HEK293 (cell line): ENCODE results near the gene TRIM51.
"Not testable (repeated sequence)": the region's sequence is repeated elsewhere in the genome, so short reads cannot be mapped to it uniquely, and the experiment has no call there.

Experiments used
- CTCF ChIA-PET: fragments of 350-600 bp; formaldehyde crosslinking; extraction: SDS; loops from one replicate; lab custom pipeline; 2021; ENCODE audit warnings: antibody characterized with exemption; lab: Yijun Ruan, JAX
- POLR2A ChIA-PET: fragments of 300-600 bp; formaldehyde crosslinking; extraction: SDS; loops from one replicate; lab custom pipeline; 2020; ENCODE audit warnings: antibody characterized with exemption, inconsistent platforms; lab: Yijun Ruan, JAX
- H3K27ac ChIP-seq: fragments of 200-500 bp; sonication (Bioruptor generic); 2 replicates; pipeline ENCODE4 v1.5.1; 2014; ENCODE audit warnings: low read depth, low read length, control low read depth, inconsistent platforms; ENCODE audit errors: extremely low read depth
- H3K36me3 ChIP-seq, 2 experiments: fragments of 200-500 bp in 1 of 2; sonication (Bioruptor generic) in 1 of 2; 1 replicate in 1 of 2; 2 replicates in 1 of 2; pipeline ENCODE4 v1.5.1; 2014 to 2017; ENCODE audit warnings: inconsistent platforms in 2 of 2, low read length in 2 of 2; ENCODE audit not compliant: control insufficient read depth in 2 of 2, insufficient read depth in 1 of 2
- H3K4me1 ChIP-seq: fragments of 200-500 bp; sonication (Bioruptor generic); 2 replicates; pipeline ENCODE4 v1.5.1; 2014; ENCODE audit warnings: mild to moderate bottlenecking, low read length, inconsistent platforms; ENCODE audit not compliant: control insufficient read depth, insufficient read depth
- H3K4me3 ChIP-seq: 2 replicates; pipeline ENCODE4 v1.5.1; 2011; ENCODE audit warnings: low read depth, mild to moderate bottlenecking, control low read depth, low read length, moderate library complexity
- H3K9me3 ChIP-seq: fragments of 200-500 bp; sonication (Bioruptor generic); 2 replicates; pipeline ENCODE4 v1.5.1; 2014; ENCODE audit warnings: low read depth, low read length, inconsistent platforms; ENCODE audit not compliant: control insufficient read depth, insufficient read depth
- KLF17 ChIP-seq: fragments of 450-650 bp; formaldehyde crosslinking; IDR thresholded peaks from 2 replicates; pipeline ENCODE4 v1.5.1; 2016; ENCODE audit warnings: missing biosample characterization, missing genetic modification characterization
- MYNN ChIP-seq: fragments of 450-650 bp; formaldehyde crosslinking; IDR thresholded peaks from 2 replicates; pipeline ENCODE4 v1.5.1; 2016; ENCODE audit warnings: missing biosample characterization, missing genetic modification characterization, borderline replicate concordance
- OSR2 ChIP-seq: fragments of 450-650 bp; formaldehyde crosslinking; IDR thresholded peaks from 2 replicates; pipeline ENCODE4 v1.5.1; 2016; ENCODE audit warnings: missing biosample characterization, missing genetic modification characterization
- ZBTB48 ChIP-seq: fragments of 450-650 bp; formaldehyde crosslinking; IDR thresholded peaks from 2 replicates; pipeline ENCODE4 v1.5.1; 2016; ENCODE audit warnings: missing biosample characterization, missing genetic modification characterization
- ZEB2 ChIP-seq: fragments of 450-650 bp; formaldehyde crosslinking; IDR thresholded peaks from 2 replicates; pipeline ENCODE4 v1.5.1; 2016; ENCODE audit warnings: missing biosample characterization, missing genetic modification characterization
- ZFP37 ChIP-seq: fragments of 450-650 bp; formaldehyde crosslinking; IDR thresholded peaks from 2 replicates; pipeline ENCODE4 v1.5.1; 2016; ENCODE audit warnings: missing biosample characterization, missing genetic modification characterization
- ZNF2 ChIP-seq: fragments of 450-650 bp; formaldehyde crosslinking; IDR thresholded peaks from 2 replicates; pipeline ENCODE4 v1.5.1; 2016; ENCODE audit warnings: missing biosample characterization, missing genetic modification characterization
- ZNF211 ChIP-seq: fragments of 450-650 bp; formaldehyde crosslinking; IDR thresholded peaks from 2 replicates; pipeline ENCODE4 v1.5.1; 2016; ENCODE audit warnings: low read depth, missing biosample characterization, missing genetic modification characterization
- ZNF335 ChIP-seq: fragments of 450-650 bp; formaldehyde crosslinking; conservative IDR thresholded peaks from 2 replicates; pipeline ENCODE4 v1.5.1; 2016; ENCODE audit warnings: missing biosample characterization, missing genetic modification characterization
- ZNF341 ChIP-seq: fragments of 450-650 bp; formaldehyde crosslinking; IDR thresholded peaks from 2 replicates; pipeline ENCODE4; 2016; ENCODE audit warnings: low read depth, missing biosample characterization, missing genetic modification characterization
- ZNF416 ChIP-seq: fragments of 450-650 bp; formaldehyde crosslinking; IDR thresholded peaks from 2 replicates; pipeline ENCODE4 v1.5.1; 2016; ENCODE audit warnings: missing biosample characterization, missing genetic modification characterization
- ZNF596 ChIP-seq: fragments of 450-650 bp; IDR thresholded peaks from 2 replicates; pipeline ENCODE4 v1.5.0; 2018; ENCODE audit warnings: missing biosample characterization, mild to moderate bottlenecking, missing genetic modification characterization, moderate library complexity
- ZSCAN16 ChIP-seq: fragments of 450-650 bp; formaldehyde crosslinking; IDR thresholded peaks from 2 replicates; pipeline ENCODE4 v1.5.1; 2016; ENCODE audit warnings: missing biosample characterization, missing genetic modification characterization
- TF ChIP-seq, protein P1 (sequence below): fragments of 450-650 bp; formaldehyde crosslinking; IDR thresholded peaks from 2 replicates; pipeline ENCODE4 v1.5.0; 2017; ENCODE audit warnings: missing biosample characterization, missing genetic modification characterization, borderline replicate concordance
- TF ChIP-seq, protein P2 (sequence below): fragments of 450-650 bp; formaldehyde crosslinking; IDR thresholded peaks from 2 replicates; pipeline ENCODE4 v1.5.1; 2016; ENCODE audit warnings: missing biosample characterization, missing genetic modification characterization

Gene TRIM51

DNA sequence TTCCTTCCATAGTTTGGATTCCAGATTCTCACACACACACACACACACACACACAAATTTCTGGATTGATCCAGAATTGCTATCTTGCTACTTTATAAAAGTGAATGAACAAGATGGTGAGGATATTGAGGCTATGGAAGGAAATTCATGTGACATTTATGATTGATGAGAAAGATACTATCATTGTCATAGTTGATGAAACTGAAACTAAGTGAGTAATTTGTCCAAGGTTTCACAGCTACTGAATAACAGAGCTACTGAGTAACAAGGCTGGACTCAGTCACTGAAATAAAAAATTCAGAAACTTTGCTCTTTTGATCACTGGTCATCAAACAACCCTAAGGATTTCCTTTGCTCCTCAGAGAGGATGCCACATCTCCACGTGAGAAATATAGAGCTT lies 28.4 kb upstream of the TRIM51 start (continued):
- TF ChIP-seq ZNF416 (tag by site-specific recombination): no peak
- TF ChIP-seq ZNF335: no peak
- TF ChIP-seq OSR2: no peak
- no peak for TF ChIP-seq ZNF2
- TF ChIP-seq ZNF341 (tag by site-specific recombination): no peak
- TF ChIP-seq ZFP37: no peak

DNA sequence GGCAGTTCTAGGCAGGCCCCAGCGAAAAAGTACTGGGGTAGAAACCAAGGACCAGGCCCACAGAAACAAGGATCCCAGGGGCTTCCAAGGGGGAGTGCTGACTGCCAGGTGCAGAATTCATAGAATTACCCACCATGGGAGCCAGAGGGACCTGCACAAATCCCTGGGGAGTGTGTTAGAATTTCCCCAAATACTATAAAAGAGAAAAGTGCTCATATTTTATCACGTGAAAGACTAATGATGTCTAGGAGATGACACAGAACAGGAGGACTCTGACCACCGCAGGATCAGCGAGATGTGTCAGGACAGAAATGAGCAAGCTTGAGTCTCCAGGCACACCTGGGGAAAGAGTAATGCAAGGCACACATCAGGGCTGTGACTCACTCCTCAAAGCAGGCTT lies 15.7 kb upstream of the TRIM51 start:
- H3K4me3 ChIP-seq, H3K27ac ChIP-seq, H3K4me1 ChIP-seq, CTCF ChIA-PET, H3K36me3 ChIP-seq, H3K9me3 ChIP-seq, POLR2A ChIA-PET: not testable (repeated sequence)

- POLR2A ChIA-PET: not testable (repeated sequence)
Measured at GRCh38 chr11:55872731-55873130, 10.4 kb upstream of the TRIM51 start.

GRCh38 chr11:55873146-55873545 lies 10.0 kb upstream of the TRIM51 start:
- H3K36me3 ChIP-seq, H3K4me3 ChIP-seq, POLR2A ChIA-PET, H3K9me3 ChIP-seq, CTCF ChIA-PET, H3K27ac ChIP-seq, H3K4me1 ChIP-seq: not testable (repeated sequence)

More at GRCh38 chr11:55872731-55873130, 10.4 kb upstream of the TRIM51 start:
- H3K36me3 ChIP-seq, H3K9me3 ChIP-seq, CTCF ChIA-PET, H3K4me1 ChIP-seq, H3K4me3 ChIP-seq, H3K27ac ChIP-seq: not testable (repeated sequence)

GRCh38 chr11:55884995-55885394 lies 1.9 kb downstream of the TRIM51 start:
- H3K4me1 ChIP-seq, H3K9me3 ChIP-seq, CTCF ChIA-PET, H3K27ac ChIP-seq, POLR2A ChIA-PET, H3K4me3 ChIP-seq, H3K36me3 ChIP-seq: not testable (repeated sequence)

DNA sequence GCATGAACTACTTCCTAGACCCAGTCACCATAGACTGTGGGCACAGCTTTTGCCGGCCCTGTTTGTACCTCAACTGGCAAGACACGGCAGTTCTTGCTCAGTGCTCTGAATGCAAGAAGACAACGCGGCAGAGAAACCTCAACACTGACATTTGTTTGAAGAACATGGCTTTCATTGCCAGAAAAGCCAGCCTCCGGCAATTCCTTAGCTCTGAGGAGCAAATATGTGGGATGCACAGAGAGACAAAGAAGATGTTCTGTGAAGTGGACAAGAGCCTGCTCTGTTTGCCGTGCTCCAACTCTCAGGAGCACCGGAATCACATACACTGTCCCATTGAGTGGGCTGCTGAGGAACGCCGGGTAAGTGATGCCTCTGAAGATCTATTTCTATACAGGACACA lies 2.4 kb downstream of the TRIM51 start:
- H3K9me3 ChIP-seq, H3K4me3 ChIP-seq, H3K36me3 ChIP-seq, POLR2A ChIA-PET, H3K27ac ChIP-seq, H3K4me1 ChIP-seq: not testable (repeated sequence)
- CTCF ChIA-PET: interaction anchor here (0.6 kb wide), 1 partner anchor 841 kb away, joined by 4 read pairs; no protein-coding TSS in a partner anchor

DNA sequence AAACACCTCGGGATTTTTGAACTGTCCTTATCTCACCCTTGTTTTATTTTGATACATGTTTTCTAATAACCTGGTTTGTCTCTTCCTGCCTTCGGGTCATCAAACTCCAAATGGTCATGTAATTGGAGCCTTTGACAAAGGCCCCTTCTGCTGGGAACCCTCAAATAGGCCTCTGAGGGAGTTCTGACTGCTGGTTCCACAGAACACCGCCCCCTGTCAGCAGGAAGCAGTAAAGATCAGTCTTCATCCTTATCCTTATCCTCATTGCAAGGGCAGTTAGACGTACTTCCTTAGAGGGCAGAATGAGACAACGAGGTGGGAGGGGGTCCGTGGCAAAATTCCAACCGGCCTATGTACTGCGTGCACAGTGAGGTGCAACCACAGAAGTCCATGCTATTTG lies 12.1 kb downstream of the TRIM51 start:
- Histone ChIP-seq H3K36me3 (no peaks in the 10 kb centered on the region), H3K4me3 (no peak overlapping the region), H3K27ac (no peak overlapping the region), H3K9me3 (no peaks in the 10 kb centered on the region), H3K4me1 (no peaks in the 10 kb centered on the region)
- ChIA-PET CTCF (no interaction called here), POLR2A (no interaction called here)
- TF ChIP-seq, protein P1, sequence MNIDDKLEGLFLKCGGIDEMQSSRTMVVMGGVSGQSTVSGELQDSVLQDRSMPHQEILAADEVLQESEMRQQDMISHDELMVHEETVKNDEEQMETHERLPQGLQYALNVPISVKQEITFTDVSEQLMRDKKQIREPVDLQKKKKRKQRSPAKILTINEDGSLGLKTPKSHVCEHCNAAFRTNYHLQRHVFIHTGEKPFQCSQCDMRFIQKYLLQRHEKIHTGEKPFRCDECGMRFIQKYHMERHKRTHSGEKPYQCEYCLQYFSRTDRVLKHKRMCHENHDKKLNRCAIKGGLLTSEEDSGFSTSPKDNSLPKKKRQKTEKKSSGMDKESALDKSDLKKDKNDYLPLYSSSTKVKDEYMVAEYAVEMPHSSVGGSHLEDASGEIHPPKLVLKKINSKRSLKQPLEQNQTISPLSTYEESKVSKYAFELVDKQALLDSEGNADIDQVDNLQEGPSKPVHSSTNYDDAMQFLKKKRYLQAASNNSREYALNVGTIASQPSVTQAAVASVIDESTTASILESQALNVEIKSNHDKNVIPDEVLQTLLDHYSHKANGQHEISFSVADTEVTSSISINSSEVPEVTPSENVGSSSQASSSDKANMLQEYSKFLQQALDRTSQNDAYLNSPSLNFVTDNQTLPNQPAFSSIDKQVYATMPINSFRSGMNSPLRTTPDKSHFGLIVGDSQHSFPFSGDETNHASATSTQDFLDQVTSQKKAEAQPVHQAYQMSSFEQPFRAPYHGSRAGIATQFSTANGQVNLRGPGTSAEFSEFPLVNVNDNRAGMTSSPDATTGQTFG (tag by site-specific recombination): no peak
- TF ChIP-seq ZBTB48 (no peak), ZNF2 (no peak), ZEB2 (no peak), KLF17 (tag by site-specific recombination) (no peak), ZSCAN16 (no peak), ZNF211 (tag by site-specific recombination) (no peak), ZNF596 (no peak), MYNN (tag by site-specific recombination) (no peak)
- TF ChIP-seq, protein P2, sequence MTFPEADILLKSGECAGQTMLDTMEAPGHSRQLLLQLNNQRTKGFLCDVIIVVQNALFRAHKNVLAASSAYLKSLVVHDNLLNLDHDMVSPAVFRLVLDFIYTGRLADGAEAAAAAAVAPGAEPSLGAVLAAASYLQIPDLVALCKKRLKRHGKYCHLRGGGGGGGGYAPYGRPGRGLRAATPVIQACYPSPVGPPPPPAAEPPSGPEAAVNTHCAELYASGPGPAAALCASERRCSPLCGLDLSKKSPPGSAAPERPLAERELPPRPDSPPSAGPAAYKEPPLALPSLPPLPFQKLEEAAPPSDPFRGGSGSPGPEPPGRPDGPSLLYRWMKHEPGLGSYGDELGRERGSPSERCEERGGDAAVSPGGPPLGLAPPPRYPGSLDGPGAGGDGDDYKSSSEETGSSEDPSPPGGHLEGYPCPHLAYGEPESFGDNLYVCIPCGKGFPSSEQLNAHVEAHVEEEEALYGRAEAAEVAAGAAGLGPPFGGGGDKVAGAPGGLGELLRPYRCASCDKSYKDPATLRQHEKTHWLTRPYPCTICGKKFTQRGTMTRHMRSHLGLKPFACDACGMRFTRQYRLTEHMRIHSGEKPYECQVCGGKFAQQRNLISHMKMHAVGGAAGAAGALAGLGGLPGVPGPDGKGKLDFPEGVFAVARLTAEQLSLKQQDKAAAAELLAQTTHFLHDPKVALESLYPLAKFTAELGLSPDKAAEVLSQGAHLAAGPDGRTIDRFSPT (tag by site-specific recombination): no peak
